ENCODE measurements around the gene SLC22A15.
"Not testable (repeated sequence)": the region's sequence is repeated elsewhere in the genome, so short reads cannot be mapped to it uniquely, and the experiment has no call there.

SLC22A15 gene

GRCh38 chr1:116033322-116033721, 57.0 kb downstream of the SLC22A15 start:
- no peak for DNase-seq

- DNase-seq = no peak
Measured at GRCh38 chr1:116036255-116036654, 59.9 kb downstream of the SLC22A15 start.

GRCh38 chr1:116038679-116039078, 62.4 kb downstream of the SLC22A15 start:
- DNase-seq = no peak

GRCh38 chr1:116044071-116044470, 67.8 kb downstream of the SLC22A15 start:
- no peak for DNase-seq

GRCh38 chr1:116046933-116047332, 70.6 kb downstream of the SLC22A15 start:
- not testable (repeated sequence) for DNase-seq

GRCh38 chr1:116051896-116052295, 75.6 kb downstream of the SLC22A15 start:
- not testable (repeated sequence) for DNase-seq

- no peak for DNase-seq
Measured at GRCh38 chr1:116062201-116062600, 85.9 kb downstream of the SLC22A15 start.

- no peak for DNase-seq
Measured at GRCh38 chr1:116064616-116065015, 88.3 kb downstream of the SLC22A15 start.

- no peak for DNase-seq
Measured at GRCh38 chr1:116066868-116067565, 90.7 kb downstream of the SLC22A15 start.

- no peak for DNase-seq
Measured at GRCh38 chr1:116067566-116067890, 91.2 kb downstream of the SLC22A15 start.

- no peak for DNase-seq
Measured at GRCh38 chr1:116075575-116075974, 99.3 kb downstream of the SLC22A15 start.

- no peak for DNase-seq
Measured at GRCh38 chr1:116075990-116076389, 99.7 kb downstream of the SLC22A15 start.

GRCh38 chr1:116076831-116077230, 100.5 kb downstream of the SLC22A15 start:
- no peak for DNase-seq

GRCh38 chr1:116078699-116079223, 102.4 kb downstream of the SLC22A15 start:
- no peak for DNase-seq

GRCh38 chr1:116087628-116088027, 111.3 kb downstream of the SLC22A15 start:
- DNase-seq = no peak

- DNase-seq = no peak
Measured at GRCh38 chr1:116089870-116090269, 113.6 kb downstream of the SLC22A15 start.

GRCh38 chr1:116091083-116091482, 114.8 kb downstream of the SLC22A15 start:
- no peak for DNase-seq

GRCh38 chr1:116092752-116093489, 116.6 kb downstream of the SLC22A15 start:
- DNase-seq = no peak

GRCh38 chr1:116095027-116095426, 118.7 kb downstream of the SLC22A15 start:
- no peak for DNase-seq

GRCh38 chr1:116096013-116096618, 119.8 kb downstream of the SLC22A15 start:
- no peak for DNase-seq

GRCh38 chr1:116097626-116098025, 121.3 kb downstream of the SLC22A15 start:
- no peak for DNase-seq

GRCh38 chr1:116099379-116099778, 123.1 kb downstream of the SLC22A15 start:
- DNase-seq = no peak

- DNase-seq = no peak
Measured at GRCh38 chr1:116099919-116100318, 123.6 kb downstream of the SLC22A15 start.

- no peak for DNase-seq
Measured at GRCh38 chr1:116104667-116105066, 128.4 kb downstream of the SLC22A15 start.

Measured in activated CD4-positive, alpha-beta T cell treated with anti-CD3 and anti-CD28 coated beads, Interleukin-2, amount 50 U/mL, for 4 hours (primary cell).